Measurements from ENCODE around the gene EPHA7.

The EPHA7 gene

GRCh38 chr6:93259332-93259731, 160.0 kb downstream of the EPHA7 start:
- no peaks in the 10 kb centered on the region for H3K4me1 ChIP-seq (ENCODE audit: control insufficient read depth, insufficient read depth, low read length, unreplicated experiment)
- H2AFZ ChIP-seq (ENCODE audit: low read length, unreplicated experiment): no peak overlapping the region
- no peaks in the 10 kb centered on the region for H3K36me3 ChIP-seq (ENCODE audit: insufficient read depth, low read length)
- H3K27ac ChIP-seq (ENCODE audit: low read depth, low read length): no peak overlapping the region
- no peaks in the 10 kb centered on the region for H3K79me2 ChIP-seq (ENCODE audit: control insufficient read depth, insufficient read depth, low read length, unreplicated experiment)
- H3K27me3 ChIP-seq (ENCODE audit: insufficient read depth, low read length): no peaks in the 10 kb centered on the region
- no peak overlapping the region for H3K4me3 ChIP-seq (ENCODE audit: low read depth, low read length)

GRCh38 chr6:93252930-93253329, 166.4 kb downstream of the EPHA7 start:
- Histone ChIP-seq H3K4me1 (ENCODE audit: control insufficient read depth, insufficient read depth, low read length, unreplicated experiment) (no peaks in the 10 kb centered on the region), H3K27ac (ENCODE audit: low read depth, low read length) (no peak overlapping the region), H3K27me3 (ENCODE audit: insufficient read depth, low read length) (no peaks in the 10 kb centered on the region), H3K79me2 (ENCODE audit: control insufficient read depth, insufficient read depth, low read length, unreplicated experiment) (no peaks in the 10 kb centered on the region), H2AFZ (ENCODE audit: low read length, unreplicated experiment) (no peak overlapping the region), H3K4me3 (ENCODE audit: low read depth, low read length) (no peak overlapping the region), H3K36me3 (ENCODE audit: insufficient read depth, low read length) (no peaks in the 10 kb centered on the region)

- H3K4me1 ChIP-seq (ENCODE audit: control insufficient read depth, insufficient read depth, low read length, unreplicated experiment): no peaks in the 10 kb centered on the region
- H3K27ac ChIP-seq (ENCODE audit: low read depth, low read length): no peak overlapping the region
- H3K4me3 ChIP-seq (ENCODE audit: low read depth, low read length): no peak overlapping the region
- H3K79me2 ChIP-seq (ENCODE audit: control insufficient read depth, insufficient read depth, low read length, unreplicated experiment): no peaks in the 10 kb centered on the region
- H3K27me3 ChIP-seq (ENCODE audit: insufficient read depth, low read length): no peaks in the 10 kb centered on the region
- H3K36me3 ChIP-seq (ENCODE audit: insufficient read depth, low read length): no peaks in the 10 kb centered on the region
- no peak overlapping the region for H2AFZ ChIP-seq (ENCODE audit: low read length, unreplicated experiment)
Observed at GRCh38 chr6:93248631-93249030, 170.7 kb downstream of the EPHA7 start.

GRCh38 chr6:93243231-93243778, 176.1 kb downstream of the EPHA7 start:
- Histone ChIP-seq H2AFZ (ENCODE audit: low read length, unreplicated experiment) (no peak overlapping the region), H3K4me1 (ENCODE audit: control insufficient read depth, insufficient read depth, low read length, unreplicated experiment) (no peaks in the 10 kb centered on the region), H3K4me3 (ENCODE audit: low read depth, low read length) (no peak overlapping the region), H3K36me3 (ENCODE audit: insufficient read depth, low read length) (no peaks in the 10 kb centered on the region), H3K27ac (ENCODE audit: low read depth, low read length) (no peak overlapping the region), H3K27me3 (ENCODE audit: insufficient read depth, low read length) (peaks cover 3% of the 10 kb centered on the region; the same call in 1 of the 2 replicates), H3K79me2 (ENCODE audit: control insufficient read depth, insufficient read depth, low read length, unreplicated experiment) (no peaks in the 10 kb centered on the region)

GRCh38 chr6:93242049-93242448, 177.3 kb downstream of the EPHA7 start:
- no peaks in the 10 kb centered on the region for H3K79me2 ChIP-seq (ENCODE audit: control insufficient read depth, insufficient read depth, low read length, unreplicated experiment)
- H3K36me3 ChIP-seq (ENCODE audit: insufficient read depth, low read length): no peaks in the 10 kb centered on the region
- H3K27me3 ChIP-seq (ENCODE audit: insufficient read depth, low read length): peaks cover 3% of the 10 kb centered on the region; the same call in 1 of the 2 replicates
- H3K4me1 ChIP-seq (ENCODE audit: control insufficient read depth, insufficient read depth, low read length, unreplicated experiment): no peaks in the 10 kb centered on the region
- no peak overlapping the region for H3K4me3 ChIP-seq (ENCODE audit: low read depth, low read length)
- no peak overlapping the region for H3K27ac ChIP-seq (ENCODE audit: low read depth, low read length)
- H2AFZ ChIP-seq (ENCODE audit: low read length, unreplicated experiment): no peak overlapping the region

GRCh38 chr6:93238632-93239031, 180.7 kb downstream of the EPHA7 start:
- Histone ChIP-seq H3K27ac (ENCODE audit: low read depth, low read length) (no peak overlapping the region), H3K27me3 (ENCODE audit: insufficient read depth, low read length) (peaks cover 12% of the 10 kb centered on the region), H2AFZ (ENCODE audit: low read length, unreplicated experiment) (no peak overlapping the region), H3K4me1 (ENCODE audit: control insufficient read depth, insufficient read depth, low read length, unreplicated experiment) (no peaks in the 10 kb centered on the region), H3K79me2 (ENCODE audit: control insufficient read depth, insufficient read depth, low read length, unreplicated experiment) (no peaks in the 10 kb centered on the region), H3K36me3 (ENCODE audit: insufficient read depth, low read length) (no peaks in the 10 kb centered on the region), H3K4me3 (ENCODE audit: low read depth, low read length) (no peak overlapping the region)

GRCh38 chr6:93235775-93236174, 183.6 kb downstream of the EPHA7 start:
- no peaks in the 10 kb centered on the region for H3K36me3 ChIP-seq (ENCODE audit: insufficient read depth, low read length)
- H3K4me1 ChIP-seq (ENCODE audit: control insufficient read depth, insufficient read depth, low read length, unreplicated experiment): no peaks in the 10 kb centered on the region
- no peak overlapping the region for H3K4me3 ChIP-seq (ENCODE audit: low read depth, low read length)
- H3K27ac ChIP-seq (ENCODE audit: low read depth, low read length): no peak overlapping the region
- peaks cover 12% of the 10 kb centered on the region for H3K27me3 ChIP-seq (ENCODE audit: insufficient read depth, low read length)
- H3K79me2 ChIP-seq (ENCODE audit: control insufficient read depth, insufficient read depth, low read length, unreplicated experiment): no peaks in the 10 kb centered on the region
- no peak overlapping the region for H2AFZ ChIP-seq (ENCODE audit: low read length, unreplicated experiment)

GRCh38 chr6:93226822-93227221, 192.5 kb downstream of the EPHA7 start:
- no peaks in the 10 kb centered on the region for H3K27me3 ChIP-seq (ENCODE audit: insufficient read depth, low read length)
- no peak overlapping the region for H2AFZ ChIP-seq (ENCODE audit: low read length, unreplicated experiment)
- no peak overlapping the region for H3K27ac ChIP-seq (ENCODE audit: low read depth, low read length)
- H3K79me2 ChIP-seq (ENCODE audit: control insufficient read depth, insufficient read depth, low read length, unreplicated experiment): no peaks in the 10 kb centered on the region
- H3K4me1 ChIP-seq (ENCODE audit: control insufficient read depth, insufficient read depth, low read length, unreplicated experiment): no peaks in the 10 kb centered on the region
- no peaks in the 10 kb centered on the region for H3K36me3 ChIP-seq (ENCODE audit: insufficient read depth, low read length)
- H3K4me3 ChIP-seq (ENCODE audit: low read depth, low read length): no peak overlapping the region

GRCh38 chr6:93222071-93222851, 197.1 kb downstream of the EPHA7 start:
- no peaks in the 10 kb centered on the region for H3K79me2 ChIP-seq (ENCODE audit: control insufficient read depth, insufficient read depth, low read length, unreplicated experiment)
- H2AFZ ChIP-seq (ENCODE audit: low read length, unreplicated experiment): no peak overlapping the region
- H3K27me3 ChIP-seq (ENCODE audit: insufficient read depth, low read length): 0 out of 2 replicates have a peak, but pooled peaks cover 11% of the 10 kb centered on the region
- H3K36me3 ChIP-seq (ENCODE audit: insufficient read depth, low read length): no peaks in the 10 kb centered on the region
- H3K4me1 ChIP-seq (ENCODE audit: control insufficient read depth, insufficient read depth, low read length, unreplicated experiment): no peaks in the 10 kb centered on the region
- H3K27ac ChIP-seq (ENCODE audit: low read depth, low read length): no peak overlapping the region
- H3K4me3 ChIP-seq (ENCODE audit: low read depth, low read length): no peak overlapping the region

GRCh38 chr6:93219447-93219846, 199.9 kb downstream of the EPHA7 start:
- Histone ChIP-seq H3K27me3 (ENCODE audit: insufficient read depth, low read length) (0 out of 2 replicates have a peak, but pooled peaks cover 16% of the 10 kb centered on the region), H3K4me1 (ENCODE audit: control insufficient read depth, insufficient read depth, low read length, unreplicated experiment) (no peaks in the 10 kb centered on the region), H3K36me3 (ENCODE audit: insufficient read depth, low read length) (no peaks in the 10 kb centered on the region), H3K4me3 (ENCODE audit: low read depth, low read length) (no peak overlapping the region), H3K79me2 (ENCODE audit: control insufficient read depth, insufficient read depth, low read length, unreplicated experiment) (no peaks in the 10 kb centered on the region), H2AFZ (ENCODE audit: low read length, unreplicated experiment) (no peak overlapping the region), H3K27ac (ENCODE audit: low read depth, low read length) (no peak overlapping the region)

GRCh38 chr6:93218096-93218495, 201.3 kb downstream of the EPHA7 start:
- Histone ChIP-seq H3K4me3 (ENCODE audit: low read depth, low read length) (no peak overlapping the region), H2AFZ (ENCODE audit: low read length, unreplicated experiment) (no peak overlapping the region), H3K27ac (ENCODE audit: low read depth, low read length) (no peak overlapping the region), H3K4me1 (ENCODE audit: control insufficient read depth, insufficient read depth, low read length, unreplicated experiment) (no peaks in the 10 kb centered on the region), H3K79me2 (ENCODE audit: control insufficient read depth, insufficient read depth, low read length, unreplicated experiment) (no peaks in the 10 kb centered on the region), H3K36me3 (ENCODE audit: insufficient read depth, low read length) (no peaks in the 10 kb centered on the region), H3K27me3 (ENCODE audit: insufficient read depth, low read length) (0 out of 2 replicates have a peak, but pooled peaks cover 16% of the 10 kb centered on the region)

Measured in ACC112 (cell line).